Osteocyte (in vitro differentiated cells): ENCODE results near the gene ZNF408. TPM values are rescaled to one million over a fixed set of nuclear protein-coding genes. Genes with fewer than 3 reads are reported as not detected.

Experiments
- DNase-seq: peaks from one replicate; pipeline ENCODE4 v3.0.0; 2021; ENCODE audit warnings: mixed read lengths; ENCODE audit not compliant: unreplicated experiment; ENCODE audit errors: extremely low spot score
- H3K27ac Mint-ChIP-seq: one replicate; pipeline ENCODE4 v1.8.0; 2021; ENCODE audit warnings: mild to moderate bottlenecking, mixed read lengths; ENCODE audit not compliant: unreplicated experiment
- H3K27me3 Mint-ChIP-seq: one replicate; pipeline ENCODE4 v1.8.0; 2021; ENCODE audit warnings: mixed read lengths; ENCODE audit not compliant: unreplicated experiment
- H3K36me3 Mint-ChIP-seq: one replicate; pipeline ENCODE4 v1.8.0; 2021; ENCODE audit warnings: mixed read lengths; ENCODE audit not compliant: unreplicated experiment
- H3K4me1 Mint-ChIP-seq: one replicate; pipeline ENCODE4 v1.8.0; 2021; ENCODE audit warnings: mixed read lengths; ENCODE audit not compliant: unreplicated experiment
- H3K4me3 Mint-ChIP-seq: one replicate; pipeline ENCODE4 v1.8.0; 2021; ENCODE audit warnings: mild to moderate bottlenecking, moderate library complexity, mixed read lengths; ENCODE audit not compliant: unreplicated experiment
- H3K9me3 Mint-ChIP-seq: one replicate; pipeline ENCODE4 v1.8.0; 2021; ENCODE audit warnings: mixed read lengths; ENCODE audit not compliant: unreplicated experiment
- CTCF ChIP-seq: fragments of 200-600 bp; sonication (generic); IDR thresholded peaks from 2 replicates; pipeline ENCODE4 v1.5.0; 2021; ENCODE audit warnings: antibody characterized with exemption, mild to moderate bottlenecking, moderate library complexity
- microRNA-seq: library from miRNA; unstranded; fragments of <30 nt; microRNA quantifications from one replicate; pipeline ENCODE4 v1.1.0, GENCODE V29; 2020; ENCODE audit not compliant: unreplicated experiment
- total RNA-seq: library from RNA; stranded (reverse); gene quantifications from 2 replicates; pipeline ENCODE4 v1.2.1, GENCODE V29; 2021

The ZNF408 gene
- total RNA-seq, 1 donor from 2014 or later = 11.2 TPM

- DNase-seq = no peak
- Mint-ChIP-seq H3K27me3 (no peaks in the 10 kb centered on the region), H3K36me3 (peaks cover 53% of the 10 kb centered on the region), H3K9me3 (no peaks in the 10 kb centered on the region), H3K4me3 (no peak overlapping the region), H3K4me1 (peaks cover 1% of the 10 kb centered on the region), H3K27ac (no peak overlapping the region)
- TF ChIP-seq CTCF = no peak
These were observed 46.3 kb downstream of the ZNF408 start for GRCh38 chr11:46747150-46747549.

Small RNA genes within 50 kb of the gene (microRNA-seq; reads per million reads assigned to microRNA genes)
- gene MIR5582 = not detected

Other genes starting within 250 kb of the ZNF408 start
- 32.1 and 37.7 TPM in 2 replicates for gene AMBRA1, start 107.0 kb upstream of the ZNF408 start, total RNA-seq
- gene HARBI1, start 83.8 kb upstream of the ZNF408 start, total RNA-seq = 6.1 and 6.7 TPM in 2 replicates
- gene ATG13, start 83.5 kb upstream of the ZNF408 start, total RNA-seq = 87.2 and 88.6 TPM in 2 replicates
- 97.2 and 98.1 TPM in 2 replicates for gene ARHGAP1, start 412 bp upstream of the ZNF408 start, total RNA-seq
- gene F2, start 18.2 kb downstream of the ZNF408 start, total RNA-seq = 0.19 TPM in 1 of 2 replicates, not detected in the other
- 101 and 113 TPM in 2 replicates for gene CKAP5, start 145.2 kb downstream of the ZNF408 start, total RNA-seq
- 49.3 and 54.1 TPM in 2 replicates for gene LRP4, start 217.5 kb downstream of the ZNF408 start, total RNA-seq
- gene CSTPP1, start 235.7 kb downstream of the ZNF408 start, total RNA-seq = 36.9 and 37.1 TPM in 2 replicates